DOHH2 (cell line): ENCODE data around the gene RBFOX2.

Experiments used
- H3F3A ChIP-seq: fragments of 200-600 bp; sonication (generic), shearing (Covaris generic); 2 replicates; pipeline ENCODE4 v1.6.0; 2016; ENCODE audit warnings: antibody characterized with exemption, mild to moderate bottlenecking; ENCODE audit not compliant: control insufficient read depth, insufficient read depth
- H3K27ac ChIP-seq: fragments of 200-600 bp; sonication (generic); 2 replicates; pipeline ENCODE4 v1.5.1; 2014; ENCODE audit warnings: low read depth, mild to moderate bottlenecking, low read length, moderate library complexity
- H3K27me3 ChIP-seq: fragments of 200-600 bp; sonication (generic); 2 replicates; pipeline ENCODE4 v1.6.1; 2014; ENCODE audit warnings: mild to moderate bottlenecking, low read length, mixed read lengths; ENCODE audit not compliant: control insufficient read depth
- H3K36me3 ChIP-seq: fragments of 200-600 bp; sonication (generic); 2 replicates; pipeline ENCODE4 v1.6.1; 2014; ENCODE audit warnings: mild to moderate bottlenecking, low read length, moderate library complexity, mixed read lengths; ENCODE audit not compliant: control insufficient read depth
- H3K4me1 ChIP-seq: fragments of 200-600 bp; sonication (generic); 2 replicates; pipeline ENCODE4 v1.6.1; 2014; ENCODE audit warnings: mild to moderate bottlenecking, low read length, mixed read lengths; ENCODE audit not compliant: control insufficient read depth
- H3K4me2 ChIP-seq: fragments of 200-600 bp; sonication (generic); 2 replicates; pipeline ENCODE4 v1.6.0; 2014; ENCODE audit warnings: mild to moderate bottlenecking, low read length, moderate library complexity
- H3K4me3 ChIP-seq: fragments of 200-600 bp; sonication (generic); 2 replicates; pipeline ENCODE4 v1.5.1; 2014; ENCODE audit warnings: mild to moderate bottlenecking, low read length, mixed read lengths
- H3K79me2 ChIP-seq: fragments of 200-600 bp; sonication (generic); 2 replicates; pipeline ENCODE4 v1.6.1; 2014; ENCODE audit warnings: mild to moderate bottlenecking, low read length, mixed read lengths; ENCODE audit not compliant: control insufficient read depth
- H3K9me2 ChIP-seq: fragments of 200-600 bp; sonication (generic); replicated peaks from 2 replicates; pipeline ENCODE4 v1.6.1; 2014; ENCODE audit warnings: mild to moderate bottlenecking, low read length, mixed read lengths; ENCODE audit not compliant: control insufficient read depth
- H3K9me3 ChIP-seq: fragments of 200-600 bp; sonication (generic); 2 replicates; pipeline ENCODE4 v1.6.1; 2014; ENCODE audit warnings: antibody characterized with exemption, low read length, mixed read lengths; ENCODE audit not compliant: control insufficient read depth, insufficient read depth
- H4K20me1 ChIP-seq: fragments of 200-600 bp; sonication (generic); 2 replicates; pipeline ENCODE4 v1.6.0; 2014; ENCODE audit warnings: low read depth, mild to moderate bottlenecking, antibody characterized with exemption, low read length, moderate library complexity; ENCODE audit not compliant: control insufficient read depth, insufficient read depth
- EZH2phosphoT487 ChIP-seq: fragments of 200-600 bp; sonication (generic); IDR thresholded peaks from 2 replicates; pipeline ENCODE4 v1.6.1; 2017; ENCODE audit warnings: borderline replicate concordance, mild to moderate bottlenecking, antibody characterized with exemption, low read length, moderate library complexity, mixed read lengths
- TF ChIP-seq, protein P1 (sequence below): fragments of 200-600 bp; sonication (generic); IDR thresholded peaks from one replicate; pipeline ENCODE4 v1.5.1; 2014; ENCODE audit warnings: antibody characterized with exemption, mild to moderate bottlenecking, low read depth, low read length; ENCODE audit not compliant: poor library complexity, severe bottlenecking

Gene RBFOX2

DNA sequence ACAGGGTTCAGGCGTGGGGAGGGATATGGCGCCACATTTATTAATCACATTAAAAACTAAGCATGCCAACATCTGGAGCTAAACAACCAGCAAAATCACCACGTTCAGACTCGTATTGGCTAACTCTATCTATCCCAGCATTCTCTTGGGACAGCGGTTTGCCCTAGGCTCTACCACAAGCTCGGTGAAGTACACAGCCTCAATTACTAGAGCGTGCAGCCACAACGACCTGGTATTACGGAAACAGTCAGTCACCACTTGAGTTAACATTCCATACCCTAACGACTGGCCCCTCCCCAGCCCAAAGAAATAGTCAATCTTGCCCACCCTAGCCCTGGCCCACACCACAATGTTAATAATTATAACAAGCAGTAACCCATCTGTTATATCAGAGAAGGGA is 278.8 kb downstream of the RBFOX2 start:
- H3K9me3 ChIP-seq = no peaks in the 10 kb centered on the region
- H4K20me1 ChIP-seq = no peaks in the 10 kb centered on the region
- no peaks in the 10 kb centered on the region for H3K9me2 ChIP-seq
- H3K27ac ChIP-seq = peak overlapping the region; percentile 100
- H3K4me3 ChIP-seq = peak overlapping the region; percentile 73
- peak overlapping the region; percentile 95 for H3K4me2 ChIP-seq
- H3F3A ChIP-seq = peaks cover 73% of the 10 kb centered on the region
- H3K27me3 ChIP-seq = no peaks in the 10 kb centered on the region
- TF ChIP-seq, protein P1, sequence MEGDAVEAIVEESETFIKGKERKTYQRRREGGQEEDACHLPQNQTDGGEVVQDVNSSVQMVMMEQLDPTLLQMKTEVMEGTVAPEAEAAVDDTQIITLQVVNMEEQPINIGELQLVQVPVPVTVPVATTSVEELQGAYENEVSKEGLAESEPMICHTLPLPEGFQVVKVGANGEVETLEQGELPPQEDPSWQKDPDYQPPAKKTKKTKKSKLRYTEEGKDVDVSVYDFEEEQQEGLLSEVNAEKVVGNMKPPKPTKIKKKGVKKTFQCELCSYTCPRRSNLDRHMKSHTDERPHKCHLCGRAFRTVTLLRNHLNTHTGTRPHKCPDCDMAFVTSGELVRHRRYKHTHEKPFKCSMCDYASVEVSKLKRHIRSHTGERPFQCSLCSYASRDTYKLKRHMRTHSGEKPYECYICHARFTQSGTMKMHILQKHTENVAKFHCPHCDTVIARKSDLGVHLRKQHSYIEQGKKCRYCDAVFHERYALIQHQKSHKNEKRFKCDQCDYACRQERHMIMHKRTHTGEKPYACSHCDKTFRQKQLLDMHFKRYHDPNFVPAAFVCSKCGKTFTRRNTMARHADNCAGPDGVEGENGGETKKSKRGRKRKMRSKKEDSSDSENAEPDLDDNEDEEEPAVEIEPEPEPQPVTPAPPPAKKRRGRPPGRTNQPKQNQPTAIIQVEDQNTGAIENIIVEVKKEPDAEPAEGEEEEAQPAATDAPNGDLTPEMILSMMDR = no peak
- TF ChIP-seq EZH2phosphoT487 = no peak
- peaks cover 58% of the 10 kb centered on the region for H3K79me2 ChIP-seq
- H3K4me1 ChIP-seq = peaks cover 99% of the 10 kb centered on the region
- peaks cover 64% of the 10 kb centered on the region for H3K36me3 ChIP-seq

DNA sequence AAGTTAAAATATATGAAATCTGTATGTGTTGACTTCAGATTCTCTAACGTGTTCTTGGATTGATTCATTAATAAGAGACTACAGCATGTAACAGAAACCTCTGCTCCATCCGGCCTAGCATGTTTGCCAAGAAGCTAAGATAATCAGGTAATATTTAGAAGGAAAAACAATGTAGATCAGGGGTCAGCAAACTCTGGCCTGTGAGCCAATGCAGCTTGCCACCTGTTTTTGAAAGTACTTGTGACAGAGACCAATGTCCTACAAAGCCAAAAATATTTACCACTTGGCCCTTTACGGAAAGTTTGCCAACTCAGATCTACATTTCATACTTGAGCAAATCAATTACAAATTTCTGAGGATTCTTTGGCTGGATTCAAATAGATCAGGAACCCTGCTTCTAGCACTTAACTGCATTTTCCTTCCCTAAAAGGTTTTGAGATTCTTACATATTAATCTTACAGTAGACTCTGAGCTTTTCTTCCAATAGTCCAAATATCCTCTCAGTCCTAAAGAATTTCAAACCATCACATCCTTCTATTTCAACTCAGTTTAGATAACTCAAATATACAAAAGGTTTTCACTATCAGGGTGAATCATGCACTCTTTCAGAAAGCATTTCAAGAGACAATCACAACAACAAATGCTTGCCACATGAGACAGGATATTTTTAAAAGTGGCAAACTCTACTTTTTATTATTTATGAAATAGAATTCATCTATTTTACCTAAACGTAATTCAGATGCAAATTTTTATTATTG is 281.5 kb downstream of the RBFOX2 start:
- Histone ChIP-seq H3K79me2 (peaks cover 60% of the 10 kb centered on the region), H3K27me3 (no peaks in the 10 kb centered on the region), H3K4me2 (peak overlapping the region; percentile 95), H3K4me1 (peaks cover 92% of the 10 kb centered on the region), H4K20me1 (no peaks in the 10 kb centered on the region), H3K9me3 (no peaks in the 10 kb centered on the region), H3K27ac (peak overlapping the region; percentile 100), H3K36me3 (peaks cover 77% of the 10 kb centered on the region), H3K9me2 (no peaks in the 10 kb centered on the region), H3F3A (peaks cover 60% of the 10 kb centered on the region), H3K4me3 (peak overlapping the region; percentile 73)
- no peak for TF ChIP-seq EZH2phosphoT487
- TF ChIP-seq, protein P1 = no peak

DNA sequence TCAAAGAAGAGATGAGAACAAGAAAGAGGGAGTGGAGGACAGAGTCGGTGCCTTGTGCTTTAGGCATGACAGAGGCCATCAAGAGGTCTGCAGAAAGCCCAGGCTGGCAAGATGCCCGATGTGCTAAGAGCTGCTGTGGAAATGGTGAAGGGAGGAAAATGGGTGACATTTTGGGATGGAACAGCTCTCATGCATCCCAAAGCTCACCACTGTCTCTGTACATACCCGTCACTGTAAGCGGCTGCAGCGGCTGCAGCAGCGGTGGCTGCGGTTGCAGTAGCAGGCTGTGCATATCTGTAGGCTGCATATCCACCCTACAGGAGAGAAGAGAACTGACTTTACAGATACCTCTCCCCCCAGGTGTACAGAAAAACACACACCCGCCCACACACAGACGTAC is 282.4 kb downstream of the RBFOX2 start:
- no peaks in the 10 kb centered on the region for H4K20me1 ChIP-seq
- peaks cover 80% of the 10 kb centered on the region for H3K36me3 ChIP-seq
- peaks cover 58% of the 10 kb centered on the region for H3K79me2 ChIP-seq
- no peak overlapping the region for H3K4me3 ChIP-seq
- H3K9me2 ChIP-seq = no peaks in the 10 kb centered on the region
- peaks cover 84% of the 10 kb centered on the region for H3K4me1 ChIP-seq
- no peaks in the 10 kb centered on the region for H3K27me3 ChIP-seq
- peaks cover 53% of the 10 kb centered on the region for H3F3A ChIP-seq
- TF ChIP-seq EZH2phosphoT487 = no peak
- TF ChIP-seq, protein P1 = no peak
- peak overlapping the region; percentile 100 for H3K27ac ChIP-seq
- no peaks in the 10 kb centered on the region for H3K9me3 ChIP-seq
- peak overlapping the region; percentile 75 for H3K4me2 ChIP-seq
